Lower leg skin (tissue), 4 donors: Measurements from ENCODE around the gene RDH5. TPM values are rescaled to one million over a fixed set of nuclear protein-coding genes. Genes with fewer than 3 reads are reported as not detected.

ENCODE experiments used
- DNase-seq, 2 donors: peaks; one replicate each; pipeline ENCODE4 v3.0.0-alpha.2; 2019; ENCODE audit warnings: low spot score in 2 of 2
- H3K4me3 ChIP-seq: fragments of 200-600 bp; sonication (generic); 2 replicates; pipeline ENCODE4 v1.5.1; 2017; ENCODE audit warnings: mild to moderate bottlenecking, low read depth; ENCODE audit not compliant: poor library complexity, severe bottlenecking
- POLR2A ChIP-seq, 2 donors: fragments of 450-650 bp; IDR thresholded peaks; one replicate each; pipeline ENCODE4 v1.6.1; 2016 to 2017; ENCODE audit warnings: antibody characterized with exemption in 2 of 2, mild to moderate bottlenecking in 1 of 2, moderate library complexity in 1 of 2
- WGBS, 2 donors: methylation state at CpG; one replicate each; pipeline ENCODE4 v1.1.5; 2018; 5-methylcytosine and 5-hydroxymethylcytosine counted together
- intact Hi-C: fragments of 100-400 bp; cut with DNase I; formaldehyde crosslinking; loops from one replicate; pipeline ENCODE4 v1.15.0; 2023; ENCODE audit warnings: low total_unique reads
- total RNA-seq, 4 donors: library from RNA; depleted of rRNA; stranded (reverse); fragments of >200 nt; gene quantifications; one replicate each; pipeline ENCODE4 v1.1.0, GENCODE V29; 2016
- TF ChIP-seq, protein P1 (sequence below), 3 donors: fragments of 450-650 bp; IDR thresholded peaks; one replicate each; pipeline ENCODE4 v1.5.1; 2016; ENCODE audit warnings: antibody characterized with exemption in 3 of 3, mild to moderate bottlenecking in 3 of 3, moderate library complexity in 2 of 3

The RDH5 gene
- total RNA-seq, 4 donors from 2014 or later: 2.5 to 8.9 (median 4.3) TPM

DNA sequence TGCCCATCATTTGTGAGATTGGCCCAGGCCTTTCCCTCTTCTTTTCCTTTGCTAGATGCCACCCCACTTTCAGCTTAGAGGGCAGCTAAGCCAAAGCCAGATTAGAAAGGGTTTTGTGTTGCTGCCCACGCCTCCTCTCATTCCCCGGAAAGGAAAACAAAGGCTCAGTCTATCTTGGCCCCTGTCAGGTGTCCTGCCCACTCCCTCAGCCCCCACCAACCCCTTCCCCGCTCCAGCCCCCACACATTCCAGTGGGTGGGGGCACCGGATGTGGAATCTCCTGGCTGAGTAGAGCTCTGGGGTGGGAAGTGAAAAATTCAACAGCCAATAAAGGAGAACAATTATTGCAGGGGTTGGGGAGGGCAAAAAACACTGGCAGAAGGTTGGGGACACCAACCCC is 2.2 kb upstream of the RDH5 start:
- TF ChIP-seq, protein P1, sequence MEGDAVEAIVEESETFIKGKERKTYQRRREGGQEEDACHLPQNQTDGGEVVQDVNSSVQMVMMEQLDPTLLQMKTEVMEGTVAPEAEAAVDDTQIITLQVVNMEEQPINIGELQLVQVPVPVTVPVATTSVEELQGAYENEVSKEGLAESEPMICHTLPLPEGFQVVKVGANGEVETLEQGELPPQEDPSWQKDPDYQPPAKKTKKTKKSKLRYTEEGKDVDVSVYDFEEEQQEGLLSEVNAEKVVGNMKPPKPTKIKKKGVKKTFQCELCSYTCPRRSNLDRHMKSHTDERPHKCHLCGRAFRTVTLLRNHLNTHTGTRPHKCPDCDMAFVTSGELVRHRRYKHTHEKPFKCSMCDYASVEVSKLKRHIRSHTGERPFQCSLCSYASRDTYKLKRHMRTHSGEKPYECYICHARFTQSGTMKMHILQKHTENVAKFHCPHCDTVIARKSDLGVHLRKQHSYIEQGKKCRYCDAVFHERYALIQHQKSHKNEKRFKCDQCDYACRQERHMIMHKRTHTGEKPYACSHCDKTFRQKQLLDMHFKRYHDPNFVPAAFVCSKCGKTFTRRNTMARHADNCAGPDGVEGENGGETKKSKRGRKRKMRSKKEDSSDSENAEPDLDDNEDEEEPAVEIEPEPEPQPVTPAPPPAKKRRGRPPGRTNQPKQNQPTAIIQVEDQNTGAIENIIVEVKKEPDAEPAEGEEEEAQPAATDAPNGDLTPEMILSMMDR (IDR thresholded peaks at IDR 0.05): no peak
- no peak for DNase-seq
- WGBS, 2 donors: 30 to 43% methylated on average over 4 of the region's 4 CpGs
- intact Hi-C loops: no loop called here
- H3K4me3 ChIP-seq: no peak overlapping the region

DNA sequence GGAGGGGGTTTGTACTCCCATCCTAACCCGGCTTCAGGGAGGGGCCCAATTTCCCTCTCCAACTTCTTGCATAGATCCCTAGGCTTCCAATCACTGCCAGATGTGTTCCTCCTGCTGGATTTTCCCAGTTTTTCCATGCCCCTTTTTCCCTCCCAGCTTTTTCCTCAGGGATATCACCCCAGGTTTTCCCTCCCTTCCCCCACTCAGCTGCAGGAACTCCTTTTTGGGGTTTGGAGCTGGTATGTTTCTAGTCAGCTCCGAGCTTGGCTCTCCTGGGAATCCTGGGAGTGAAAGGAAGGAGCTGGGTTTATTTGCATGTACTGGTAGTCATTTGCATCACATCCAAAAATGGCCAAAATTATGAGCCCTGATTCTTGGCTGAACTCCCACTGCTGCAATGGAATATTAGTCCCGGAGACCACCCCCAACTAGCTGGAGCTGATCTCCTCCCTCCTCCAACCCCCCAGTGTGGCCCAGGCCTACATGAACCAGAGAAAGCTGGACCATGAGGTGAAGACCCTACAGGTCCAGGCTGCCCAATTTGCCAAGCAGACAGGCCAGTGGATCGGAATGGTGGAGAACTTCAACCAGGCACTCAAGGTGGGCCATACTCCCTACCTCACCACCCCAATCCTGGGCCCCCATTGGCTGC is 1.4 kb upstream of the RDH5 start:
- intact Hi-C loops: no loop called here
- no peak for DNase-seq
- WGBS, 2 donors: 47 to 52% methylated on average over 4 of the region's 4 CpGs
- TF ChIP-seq POLR2A (IDR thresholded peaks at IDR 0.05): no peak
- TF ChIP-seq, protein P1 (IDR thresholded peaks at IDR 0.05): no peak
- no peak overlapping the region for H3K4me3 ChIP-seq

DNA sequence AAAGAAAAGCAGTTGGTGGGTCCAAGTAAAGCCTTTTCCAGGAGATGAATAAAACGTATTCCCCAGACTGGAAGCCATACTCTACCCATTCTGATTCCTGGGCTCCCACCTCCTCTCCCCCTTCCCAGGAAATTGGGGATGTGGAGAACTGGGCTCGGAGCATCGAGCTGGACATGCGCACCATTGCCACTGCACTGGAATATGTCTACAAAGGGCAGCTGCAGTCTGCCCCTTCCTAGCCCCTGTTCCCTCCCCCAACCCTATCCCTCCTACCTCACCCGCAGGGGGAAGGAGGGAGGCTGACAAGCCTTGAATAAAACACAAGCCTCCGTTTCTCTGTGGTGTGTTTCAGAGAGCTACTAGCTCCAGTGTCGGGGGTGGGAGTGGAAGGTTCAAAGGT is 822 bp upstream of the RDH5 start:
- no peak for DNase-seq
- WGBS, 2 donors: 62 to 78% methylated on average over 7 of the region's 7 CpGs
- no peak overlapping the region for H3K4me3 ChIP-seq
- no peak for TF ChIP-seq POLR2A (IDR thresholded peaks at IDR 0.05)
- TF ChIP-seq, protein P1 (IDR thresholded peaks at IDR 0.05): no peak
- intact Hi-C loops: no loop called here

DNA sequence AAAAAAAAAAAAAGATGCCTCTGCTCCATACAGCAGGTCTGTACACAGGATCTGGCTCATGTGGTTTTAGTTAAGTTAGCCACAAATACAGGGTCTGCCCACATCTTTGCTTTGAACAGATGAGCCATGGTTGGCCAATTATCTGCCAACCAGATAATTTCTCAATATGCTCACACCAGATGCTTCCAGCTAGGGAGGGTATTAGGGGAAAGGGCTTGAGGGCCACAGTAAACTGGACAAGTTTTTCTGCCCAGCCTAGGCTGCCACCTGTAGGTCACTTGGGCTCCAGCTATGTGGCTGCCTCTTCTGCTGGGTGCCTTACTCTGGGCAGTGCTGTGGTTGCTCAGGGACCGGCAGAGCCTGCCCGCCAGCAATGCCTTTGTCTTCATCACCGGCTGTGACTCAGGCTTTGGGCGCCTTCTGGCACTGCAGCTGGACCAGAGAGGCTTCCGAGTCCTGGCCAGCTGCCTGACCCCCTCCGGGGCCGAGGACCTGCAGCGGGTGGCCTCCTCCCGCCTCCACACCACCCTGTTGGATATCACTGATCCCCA is 776 bp downstream of the RDH5 start:
- 11 to 13% methylated on average over 6 to 9 of the region's 9 CpGs for WGBS, 2 donors
- TF ChIP-seq, protein P1 (IDR thresholded peaks at IDR 0.05): no peak
- no peak for TF ChIP-seq POLR2A (IDR thresholded peaks at IDR 0.05)

DNA sequence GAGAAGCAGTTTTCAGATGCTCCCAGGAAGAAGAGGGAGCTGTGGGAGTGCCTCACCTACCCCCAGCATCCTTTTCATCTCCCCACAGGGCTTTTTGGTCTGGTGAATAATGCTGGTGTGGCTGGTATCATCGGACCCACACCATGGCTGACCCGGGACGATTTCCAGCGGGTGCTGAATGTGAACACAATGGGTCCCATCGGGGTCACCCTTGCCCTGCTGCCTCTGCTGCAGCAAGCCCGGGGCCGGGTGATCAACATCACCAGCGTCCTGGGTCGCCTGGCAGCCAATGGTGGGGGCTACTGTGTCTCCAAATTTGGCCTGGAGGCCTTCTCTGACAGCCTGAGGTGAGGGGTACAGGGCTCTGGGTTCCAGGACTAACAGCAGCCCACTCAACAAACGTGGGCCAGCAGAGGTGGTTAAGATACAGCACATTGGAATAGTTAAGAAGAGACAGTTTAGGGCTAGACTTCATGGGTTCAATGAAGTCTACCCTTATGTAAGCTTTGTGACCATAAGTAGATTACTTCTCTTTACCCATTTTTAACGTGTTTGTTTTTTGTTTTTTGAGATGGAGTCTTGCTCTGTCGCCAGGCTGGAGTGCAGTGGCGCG is 1.5 kb downstream of the RDH5 start:
- 61 to 67% methylated on average over 13 to 14 of the region's 14 CpGs for WGBS, 2 donors
- no peak overlapping the region for H3K4me3 ChIP-seq
- TF ChIP-seq, protein P1 (IDR thresholded peaks at IDR 0.05): no peak
- TF ChIP-seq POLR2A (IDR thresholded peaks at IDR 0.05): no peak
- intact Hi-C loops: no loop called here
- no peak for DNase-seq

More for the DNA sequence above, 776 bp downstream of the RDH5 start:
- H3K4me3 ChIP-seq: no peak overlapping the region
- peak in 1 of 2 donors; percentile 93 for DNase-seq
- intact Hi-C loops: no loop called here
